Neural progenitor cell (in vitro differentiated cells): ENCODE measurements around the gene NFKBIA.

Source experiments
- CTCF ChIP-seq: fragments of 200-600 bp; sonication (generic); IDR thresholded peaks from 2 replicates; pipeline ENCODE4 v1.5.1; 2017; ENCODE audit warnings: antibody characterized with exemption, mild to moderate bottlenecking
- EZH2phosphoT487 ChIP-seq: fragments of 200-600 bp; sonication (generic); IDR thresholded peaks from 2 replicates; pipeline ENCODE4 v1.6.1; 2017; ENCODE audit warnings: antibody characterized with exemption

- no peak for TF ChIP-seq CTCF
- TF ChIP-seq EZH2phosphoT487, result no peak
Observed at GRCh38 chr14:35425850-35426249, 21.3 kb upstream of the NFKBIA start.
